Placental pericyte (primary cell): ENCODE results near the gene CAV3. TPM values are rescaled to one million over a fixed set of nuclear protein-coding genes. Genes with fewer than 3 reads are reported as not detected.

Source experiments
- total RNA-seq: library from RNA; depleted of rRNA; stranded (reverse); fragments of >200 nt; gene quantifications from 2 replicates; pipeline ENCODE4 v1.2.3, GENCODE V29; 2012

CAV3 gene
- total RNA-seq: not detected in 2 replicates

GRCh38 chr3:8733332-8734094 lies at the start of gene CAV3:
TSS of gene CAV3 (plus strand) at chr3:8733802. CDS start at chr3:8733877, 75 bp downstream.

GRCh38 chr3:8769088-8769822 lies 35.7 kb downstream of the CAV3 start, which contains the start of gene OXTR:
TSS of gene OXTR (minus strand) at chr3:8769613. CDS start at chr3:8768187, 1,426 bp downstream.

Other genes with a start within 250 kb of the CAV3 start
- gene LMCD1, start 232.0 kb upstream of the CAV3 start, total RNA-seq: 44.2 and 63.0 TPM in 2 replicates
- not detected in 2 replicates for gene SSUH2, start 89.0 kb upstream of the CAV3 start, total RNA-seq
- gene OXTR, start 35.8 kb downstream of the CAV3 start, total RNA-seq: 1.1 and 12.3 TPM in 2 replicates
- gene RAD18, start 229.7 kb downstream of the CAV3 start, total RNA-seq: 4.2 and 21.0 TPM in 2 replicates